Measurements from ENCODE around the gene TCF7L2.

DNA sequence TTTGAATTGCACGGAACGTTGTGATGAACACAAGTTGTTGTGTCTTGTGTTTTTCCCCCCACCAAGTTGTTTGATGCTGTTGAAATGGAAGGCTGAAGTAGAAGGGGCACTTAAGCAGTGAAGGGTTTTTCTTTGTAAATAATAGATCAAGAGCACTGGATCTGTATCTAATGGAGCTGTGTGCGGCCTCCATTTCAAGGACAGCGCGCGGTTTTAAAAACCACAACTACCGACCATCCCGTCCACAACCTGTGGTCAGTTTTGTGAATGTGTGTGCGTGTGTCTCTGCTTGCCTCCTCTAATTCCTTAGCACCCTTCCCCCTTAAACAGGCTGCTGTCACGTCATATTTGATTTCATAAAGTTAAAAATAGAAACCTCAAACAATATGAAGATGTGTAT, 165.5 kb downstream of the TCF7L2 start:
- TF ChIP-seq, protein P1, sequence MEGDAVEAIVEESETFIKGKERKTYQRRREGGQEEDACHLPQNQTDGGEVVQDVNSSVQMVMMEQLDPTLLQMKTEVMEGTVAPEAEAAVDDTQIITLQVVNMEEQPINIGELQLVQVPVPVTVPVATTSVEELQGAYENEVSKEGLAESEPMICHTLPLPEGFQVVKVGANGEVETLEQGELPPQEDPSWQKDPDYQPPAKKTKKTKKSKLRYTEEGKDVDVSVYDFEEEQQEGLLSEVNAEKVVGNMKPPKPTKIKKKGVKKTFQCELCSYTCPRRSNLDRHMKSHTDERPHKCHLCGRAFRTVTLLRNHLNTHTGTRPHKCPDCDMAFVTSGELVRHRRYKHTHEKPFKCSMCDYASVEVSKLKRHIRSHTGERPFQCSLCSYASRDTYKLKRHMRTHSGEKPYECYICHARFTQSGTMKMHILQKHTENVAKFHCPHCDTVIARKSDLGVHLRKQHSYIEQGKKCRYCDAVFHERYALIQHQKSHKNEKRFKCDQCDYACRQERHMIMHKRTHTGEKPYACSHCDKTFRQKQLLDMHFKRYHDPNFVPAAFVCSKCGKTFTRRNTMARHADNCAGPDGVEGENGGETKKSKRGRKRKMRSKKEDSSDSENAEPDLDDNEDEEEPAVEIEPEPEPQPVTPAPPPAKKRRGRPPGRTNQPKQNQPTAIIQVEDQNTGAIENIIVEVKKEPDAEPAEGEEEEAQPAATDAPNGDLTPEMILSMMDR (IDR thresholded peaks at IDR 0.05): no peak
- TF ChIP-seq EP300 (IDR thresholded peaks at IDR 0.05): no peak
- TF ChIP-seq POLR2A (IDR thresholded peaks at IDR 0.05): no peak

Data from tibial nerve (tissue), 4 donors.